Measurements from ENCODE around the gene MAN2A1. TPM values are rescaled to one million over a fixed set of nuclear protein-coding genes. Genes with fewer than 3 reads are reported as not detected.
"Not testable (repeated sequence)": the region's sequence is repeated elsewhere in the genome, so short reads cannot be mapped to it uniquely, and the experiment has no call there.

MAN2A1 gene
- total RNA-seq, 1 donor from 2014 or later, result 59.9 TPM

DNA sequence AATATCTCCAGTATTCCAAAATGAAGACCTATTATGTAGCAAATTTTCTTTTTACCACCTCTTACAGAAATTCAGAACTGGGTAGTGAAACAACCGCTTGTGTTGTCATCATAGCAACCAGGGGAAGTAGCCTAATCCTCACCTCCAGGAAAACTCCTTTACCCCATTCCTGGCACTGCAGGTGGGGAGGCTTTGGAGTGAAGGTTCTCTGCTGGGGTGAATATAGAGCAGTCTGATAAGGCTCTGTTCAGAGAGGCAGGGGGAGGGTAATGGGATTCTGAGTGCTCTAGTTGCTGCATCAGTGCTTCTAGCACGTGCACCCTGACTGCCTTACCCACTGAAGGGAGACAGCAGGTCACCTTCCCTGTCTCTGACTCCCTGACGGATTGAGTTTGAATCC, 116.2 kb downstream of the MAN2A1 start:
- ATAC-seq, result peak; percentile 74
- peak; percentile 59 for DNase-seq (ENCODE audit: low spot score)

DNA sequence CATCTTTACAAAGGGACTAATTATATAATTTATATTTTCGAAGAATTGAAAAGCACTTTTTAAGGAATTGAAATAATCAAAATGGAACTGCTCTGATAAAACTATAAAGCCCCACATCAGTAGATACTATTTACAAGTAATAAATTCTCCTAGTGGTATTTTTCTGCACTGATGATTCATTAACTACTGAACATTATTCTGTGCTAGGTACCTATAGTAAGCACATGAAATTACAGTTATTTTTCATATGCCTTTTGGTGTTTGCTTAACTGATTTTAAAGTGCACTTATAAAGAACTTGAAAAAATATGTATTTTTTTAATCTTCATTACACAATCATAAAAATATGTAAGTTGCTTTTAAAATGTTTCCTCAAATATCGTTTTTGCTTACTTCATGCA, 123.0 kb downstream of the MAN2A1 start:
- DNase-seq (ENCODE audit: low spot score) (no peak), ATAC-seq (no peak)

DNA sequence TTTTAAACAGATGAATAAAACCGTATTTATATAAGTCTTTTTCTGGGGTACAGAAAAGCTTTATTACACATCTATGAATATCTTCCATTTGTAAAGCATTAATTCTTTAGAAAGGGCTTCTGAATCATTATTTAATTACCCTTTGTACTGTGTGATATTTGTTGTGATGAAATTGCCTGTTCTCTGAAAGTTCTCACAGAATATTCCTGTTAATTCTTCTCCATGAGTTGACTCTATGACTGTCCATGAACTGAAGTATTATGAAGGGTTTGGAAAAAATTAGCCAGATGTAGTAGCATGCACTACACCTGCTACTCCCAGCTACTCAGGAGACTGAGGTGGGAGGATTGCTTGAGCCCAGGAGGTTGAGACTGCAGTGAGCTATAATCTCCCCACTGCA, 127.0 kb downstream of the MAN2A1 start:
- ATAC-seq (peak; percentile 80), DNase-seq (ENCODE audit: low spot score) (no peak)

DNA sequence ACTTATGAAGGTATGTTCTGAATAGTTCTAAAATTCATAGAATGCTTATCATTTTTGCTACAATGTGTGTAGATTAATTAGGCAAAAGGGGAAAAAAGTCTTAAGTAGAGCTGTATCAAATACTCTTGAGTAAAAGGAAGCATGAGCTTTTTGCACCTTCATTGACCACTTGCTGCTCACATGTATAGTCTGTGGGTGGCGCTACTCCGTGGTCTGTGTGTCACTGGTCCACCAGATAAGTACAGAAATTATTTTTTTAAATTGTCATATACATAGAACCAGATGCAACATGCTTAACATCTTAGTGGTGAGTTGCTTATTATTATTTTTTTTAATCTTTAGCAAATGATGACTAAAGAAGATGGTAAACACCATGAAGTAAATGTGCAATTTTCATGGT, 130.2 kb downstream of the MAN2A1 start:
- no peak for DNase-seq (ENCODE audit: low spot score)
- no peak for ATAC-seq

DNA sequence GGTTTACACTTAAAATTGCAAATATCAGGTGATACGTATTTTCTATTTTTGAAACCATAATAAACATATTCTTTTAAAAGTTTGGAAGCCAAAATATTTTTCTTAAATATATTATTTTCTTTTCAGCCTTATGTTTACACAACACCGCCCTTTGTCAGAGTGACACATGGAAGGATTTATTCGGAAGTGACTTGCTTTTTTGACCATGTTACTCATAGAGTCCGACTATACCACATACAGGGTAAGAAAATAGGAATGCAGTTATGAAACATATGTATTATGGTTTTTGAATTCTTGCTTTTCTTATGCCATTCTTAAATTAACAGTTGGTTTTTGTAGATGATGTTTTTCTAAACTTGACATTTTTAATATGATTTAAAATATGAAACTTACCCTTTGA, 133.9 kb downstream of the MAN2A1 start:
- DNase-seq (ENCODE audit: low spot score) (no peak), ATAC-seq (no peak)

DNA sequence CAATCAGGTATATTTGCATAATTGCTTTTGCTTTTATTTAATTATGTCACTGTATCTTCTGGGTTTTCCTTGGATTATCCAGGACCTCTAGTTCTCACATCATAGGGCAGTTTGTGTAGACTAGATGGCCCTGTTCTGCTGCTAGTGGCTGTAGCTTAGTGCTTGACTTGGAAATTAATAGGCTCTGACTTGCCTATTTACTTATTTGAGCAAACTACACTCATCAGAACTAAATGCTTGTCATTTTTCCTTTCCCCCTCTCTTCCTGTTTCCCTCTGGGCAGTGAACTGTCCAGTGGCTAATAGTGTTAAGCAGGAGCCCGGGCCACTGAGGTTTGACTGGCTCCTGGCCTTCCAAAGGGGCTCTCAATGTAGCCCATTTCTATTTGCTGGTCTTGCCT, 135.7 kb downstream of the MAN2A1 start:
- no peak for ATAC-seq

DNA sequence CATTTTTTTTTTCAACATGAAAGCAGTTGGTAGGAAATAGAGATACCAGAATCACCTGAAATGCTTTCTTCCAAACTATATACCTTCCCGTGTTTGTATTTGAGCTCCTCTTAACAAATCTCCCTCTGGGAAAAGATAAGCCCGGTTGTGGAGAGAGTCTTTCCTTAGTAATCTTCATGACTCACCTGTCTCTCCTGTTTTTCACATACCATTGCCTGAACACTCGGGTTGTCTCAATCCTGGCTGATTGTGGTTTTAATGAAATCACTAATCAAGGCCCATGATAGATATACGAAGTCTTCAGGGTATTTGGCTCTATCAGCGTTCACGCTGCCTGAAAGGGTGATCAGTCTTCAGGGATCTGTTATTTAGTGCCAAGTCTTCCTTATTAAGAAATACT, 136.7 kb downstream of the MAN2A1 start:
- ATAC-seq (no peak), DNase-seq (ENCODE audit: low spot score) (no peak)

More for the DNA sequence above, 135.7 kb downstream of the MAN2A1 start:
- DNase-seq (ENCODE audit: low spot score), result no peak

DNA sequence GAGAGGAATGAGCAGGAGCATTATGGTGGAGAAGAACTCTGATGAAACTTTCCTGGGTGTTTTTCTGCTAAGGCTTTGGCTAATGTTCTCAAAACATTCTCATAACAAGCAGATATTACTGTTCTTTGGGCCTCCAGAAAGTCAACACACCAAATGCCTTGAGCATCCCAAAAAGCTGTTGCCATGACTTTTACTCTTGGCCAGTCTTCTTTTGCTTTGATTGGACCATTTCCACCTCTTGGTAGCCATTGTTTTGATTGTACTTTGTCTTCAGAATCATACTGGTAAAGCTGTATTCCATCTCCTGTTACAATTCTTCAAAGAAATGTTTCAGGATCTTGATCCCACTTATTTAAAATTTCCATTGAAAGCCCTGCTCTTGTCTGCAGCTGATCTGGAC, 139.6 kb downstream of the MAN2A1 start:
- ATAC-seq (no peak), DNase-seq (ENCODE audit: low spot score) (no peak)

DNA sequence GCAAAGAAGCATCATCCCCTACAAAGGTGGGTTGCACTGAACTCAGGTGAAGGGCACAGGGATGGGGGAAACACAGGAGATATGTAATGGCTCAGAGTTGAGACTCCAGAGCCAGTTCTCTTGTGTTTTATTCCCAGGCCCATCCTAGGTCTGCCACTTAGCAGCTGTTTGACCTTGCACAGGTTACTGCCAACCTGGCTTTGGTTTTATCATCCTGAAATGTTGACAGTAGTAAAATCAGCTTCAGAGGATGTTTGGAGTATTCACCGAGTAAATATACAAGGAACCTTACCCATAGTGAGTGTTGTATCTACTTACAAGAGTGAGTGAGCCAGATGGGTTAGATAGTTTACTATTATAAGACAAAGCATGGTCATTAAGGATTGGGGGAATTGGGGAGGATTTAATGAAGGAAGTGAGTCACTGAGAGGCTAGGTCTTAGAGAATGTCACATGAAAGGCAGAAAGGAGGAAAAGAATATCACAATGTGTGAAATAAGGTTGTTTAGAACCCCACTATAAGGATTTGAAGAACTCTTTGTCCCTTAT, 141.3 kb downstream of the MAN2A1 start:
- DNase-seq (ENCODE audit: low spot score) (no peak), ATAC-seq (peak; percentile 58)

DNA sequence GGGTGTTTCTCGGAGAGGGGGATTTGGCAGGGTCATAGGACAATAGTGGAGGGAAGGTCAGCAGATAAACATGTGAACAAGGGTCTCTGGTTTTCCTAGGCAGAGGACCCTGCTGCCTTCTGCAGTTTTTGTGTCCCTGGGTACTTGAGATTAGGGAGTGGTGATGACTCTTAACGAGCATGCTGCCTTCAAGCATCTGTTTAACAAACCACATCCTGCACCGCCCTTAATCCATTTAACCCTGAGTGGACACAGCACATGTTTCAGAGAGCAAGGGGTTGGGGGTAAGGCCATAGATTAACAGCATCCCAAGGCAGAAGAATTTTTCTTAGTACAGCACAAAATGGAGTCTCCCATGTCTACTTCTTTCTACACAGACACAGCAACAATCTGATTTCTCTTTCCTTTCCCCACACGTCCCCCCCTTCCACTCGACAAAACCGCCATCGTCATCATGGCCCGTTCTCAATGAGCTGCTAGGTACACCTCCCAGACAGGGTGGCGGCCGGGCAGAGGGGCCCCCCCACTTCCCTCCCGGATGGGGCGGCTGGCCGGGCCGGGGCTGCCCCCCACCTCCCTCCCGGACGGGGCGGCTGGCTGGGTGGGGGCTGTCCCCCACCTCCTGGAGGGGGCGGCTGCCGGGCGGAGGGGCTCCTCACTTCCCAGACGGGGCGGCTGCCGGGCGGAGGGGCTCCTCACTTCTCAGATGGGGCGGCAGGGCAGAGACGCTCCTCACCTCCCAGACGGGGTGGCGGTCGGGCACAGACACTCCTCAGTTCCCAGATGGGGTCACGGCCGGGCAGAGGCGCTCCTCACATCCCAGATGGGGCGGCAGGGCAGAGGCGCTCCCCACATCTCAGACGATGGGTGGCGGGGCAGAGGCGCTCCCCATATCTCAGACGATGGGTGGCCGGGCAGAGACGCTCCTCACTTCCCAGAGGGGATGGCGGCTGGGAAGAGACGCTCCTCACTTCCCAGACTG, 142.8 kb downstream of the MAN2A1 start:
- ATAC-seq; DNase-seq (ENCODE audit: low spot score): not testable (repeated sequence)

DNA sequence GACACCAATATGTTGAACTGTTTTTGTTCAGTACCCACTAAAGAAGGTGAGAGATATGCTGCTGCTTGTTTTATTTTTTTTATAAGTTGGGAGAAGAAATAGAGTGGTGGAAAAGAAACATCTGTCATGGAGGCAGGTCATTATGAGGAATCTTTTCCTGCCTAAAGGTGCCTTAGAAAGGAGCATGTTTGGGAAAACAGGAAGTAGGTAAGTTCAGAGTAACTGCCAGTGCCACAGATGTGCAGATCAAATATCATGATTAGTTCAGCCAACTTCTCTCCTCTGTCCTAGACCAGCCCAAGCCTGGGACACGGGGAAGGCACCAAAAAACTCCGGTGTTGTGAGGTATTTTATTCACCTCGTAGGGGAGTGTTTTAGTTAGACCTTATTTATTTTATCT, 144.2 kb downstream of the MAN2A1 start:
- no peak for ATAC-seq
- DNase-seq (ENCODE audit: low spot score), result no peak

DNA sequence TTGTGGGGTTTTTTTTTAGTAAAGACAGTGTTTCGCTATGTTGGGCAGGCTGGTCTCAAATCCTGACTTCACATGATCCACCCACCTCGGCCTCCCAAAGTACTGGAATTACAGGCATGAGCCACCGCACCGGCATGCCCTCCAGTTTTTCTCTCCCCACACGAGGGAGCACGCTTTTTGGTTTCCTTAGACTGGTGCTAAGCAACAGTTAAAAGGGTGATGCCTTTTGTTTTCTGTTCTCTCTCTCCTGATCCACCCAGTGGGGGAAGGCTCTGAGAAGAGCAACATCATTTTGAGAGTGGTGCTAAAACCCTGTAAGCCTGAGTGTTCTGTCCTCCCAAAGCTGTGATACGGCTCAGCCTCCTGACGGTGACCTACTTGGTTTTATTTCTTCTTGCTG, 146.6 kb downstream of the MAN2A1 start:
- no peak for DNase-seq (ENCODE audit: low spot score)
- no peak for ATAC-seq

DNA sequence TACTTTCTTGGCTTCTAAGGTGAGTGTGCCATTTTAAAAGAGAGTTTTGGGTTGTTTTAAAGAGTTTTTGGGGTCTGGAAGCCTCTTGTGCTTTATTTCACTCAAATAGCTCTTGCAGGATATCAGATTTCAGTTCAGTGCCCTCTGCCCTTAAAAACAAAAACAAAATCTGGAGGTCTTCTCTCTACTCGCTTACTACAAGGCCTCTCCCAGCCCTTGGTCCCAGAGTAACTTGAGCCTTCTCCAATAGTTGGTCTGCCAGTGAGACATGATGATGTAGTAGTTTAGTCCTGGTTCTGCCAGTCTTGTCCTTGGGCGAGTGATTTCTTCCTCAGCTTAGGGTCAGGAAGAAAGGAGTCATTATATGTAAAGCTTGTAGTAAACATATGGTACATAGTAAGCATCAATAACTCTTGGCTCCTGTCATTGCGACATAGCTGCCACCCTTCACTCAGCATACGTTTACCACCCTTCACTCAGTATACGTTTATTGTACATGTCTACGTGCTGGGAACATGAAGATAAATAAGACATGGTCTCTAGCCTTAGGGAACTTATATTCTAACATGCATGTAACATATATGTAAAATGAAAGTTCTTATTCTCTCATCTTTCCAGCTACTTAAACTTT, 147.6 kb downstream of the MAN2A1 start:
- DNase-seq (ENCODE audit: low spot score) (no peak), ATAC-seq (no peak)

DNA sequence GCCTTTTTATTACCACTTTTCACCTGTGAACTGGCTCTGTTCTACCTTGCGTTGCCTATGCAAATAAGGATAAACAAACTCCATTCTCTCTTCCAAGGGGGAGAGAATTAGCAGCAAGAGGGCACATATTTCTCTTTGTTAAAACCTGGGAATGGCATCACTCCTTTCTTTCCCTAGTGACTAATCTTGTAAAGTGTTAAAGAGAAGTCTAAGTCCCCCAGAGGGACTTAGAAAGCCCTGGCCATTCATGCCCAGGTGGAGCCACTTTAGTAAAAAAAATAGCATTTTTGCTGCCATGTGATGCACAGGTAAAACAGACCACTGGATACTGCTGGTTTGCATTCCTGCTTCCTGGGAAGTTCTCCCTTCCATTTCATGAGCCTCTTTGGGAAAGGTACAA, 148.4 kb downstream of the MAN2A1 start:
- ATAC-seq (no peak), DNase-seq (ENCODE audit: low spot score) (no peak)

DNA sequence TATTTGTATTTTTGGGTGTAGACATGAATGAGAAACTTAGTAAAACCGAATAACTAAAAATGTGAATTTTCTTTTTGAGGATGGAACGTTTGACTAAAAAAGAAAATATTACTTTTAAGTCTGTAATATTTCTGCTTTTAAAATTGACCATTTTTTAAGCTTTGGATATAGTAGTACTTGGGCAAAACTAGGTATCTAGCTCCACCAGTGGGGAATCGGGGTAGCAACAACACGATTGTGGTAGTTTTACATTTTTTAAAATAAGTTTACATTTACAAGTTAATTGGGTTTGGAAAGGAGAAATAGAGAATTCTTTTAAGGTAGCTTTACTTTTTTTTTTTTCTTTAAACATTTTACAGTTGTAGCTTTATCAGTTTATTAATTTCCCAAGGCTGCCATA, 154.4 kb downstream of the MAN2A1 start:
- ATAC-seq (no peak), DNase-seq (ENCODE audit: low spot score) (no peak)

DNA sequence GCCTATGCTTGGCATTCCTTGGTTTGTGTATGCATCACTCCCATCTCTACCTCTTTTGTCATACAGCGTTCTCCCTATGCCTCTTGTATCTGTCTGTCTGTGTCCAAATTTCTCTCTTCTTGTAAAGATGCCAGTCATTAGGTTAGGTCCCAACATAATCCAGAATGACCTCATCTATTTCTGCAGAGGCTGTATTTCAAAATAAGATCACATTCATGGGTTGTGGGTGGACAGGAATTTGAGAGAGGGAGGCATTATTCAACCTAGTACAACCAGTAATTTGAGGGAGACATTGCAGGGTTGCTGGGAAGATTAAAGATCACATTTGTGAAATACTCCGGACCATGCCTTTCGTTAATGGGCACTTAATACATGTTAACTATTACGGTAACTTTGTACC, 155.0 kb downstream of the MAN2A1 start:
- peak; percentile 54 for ATAC-seq
- DNase-seq (ENCODE audit: low spot score), result no peak

DNA sequence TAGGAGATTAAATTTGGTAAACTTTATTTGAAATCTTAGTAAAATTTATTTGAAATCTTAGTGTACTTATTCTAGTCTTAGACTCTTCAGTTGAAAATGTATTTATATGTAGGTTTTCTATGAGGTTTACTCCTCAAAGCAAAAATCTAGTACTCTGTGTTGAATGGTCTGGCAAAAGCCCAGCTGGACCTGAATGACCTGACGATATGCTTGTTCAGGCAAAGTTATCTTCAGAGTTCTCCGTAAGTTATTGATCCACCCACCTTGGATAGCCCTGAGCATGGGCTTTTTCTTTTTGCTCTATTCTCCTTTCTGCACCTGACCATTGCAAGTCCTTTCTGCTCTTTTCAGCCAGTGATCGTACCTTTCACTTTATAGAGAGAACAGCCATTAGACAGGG, 158.4 kb downstream of the MAN2A1 start:
- ATAC-seq, result peak; percentile 72
- peak; percentile 55 for DNase-seq (ENCODE audit: low spot score)

DNA sequence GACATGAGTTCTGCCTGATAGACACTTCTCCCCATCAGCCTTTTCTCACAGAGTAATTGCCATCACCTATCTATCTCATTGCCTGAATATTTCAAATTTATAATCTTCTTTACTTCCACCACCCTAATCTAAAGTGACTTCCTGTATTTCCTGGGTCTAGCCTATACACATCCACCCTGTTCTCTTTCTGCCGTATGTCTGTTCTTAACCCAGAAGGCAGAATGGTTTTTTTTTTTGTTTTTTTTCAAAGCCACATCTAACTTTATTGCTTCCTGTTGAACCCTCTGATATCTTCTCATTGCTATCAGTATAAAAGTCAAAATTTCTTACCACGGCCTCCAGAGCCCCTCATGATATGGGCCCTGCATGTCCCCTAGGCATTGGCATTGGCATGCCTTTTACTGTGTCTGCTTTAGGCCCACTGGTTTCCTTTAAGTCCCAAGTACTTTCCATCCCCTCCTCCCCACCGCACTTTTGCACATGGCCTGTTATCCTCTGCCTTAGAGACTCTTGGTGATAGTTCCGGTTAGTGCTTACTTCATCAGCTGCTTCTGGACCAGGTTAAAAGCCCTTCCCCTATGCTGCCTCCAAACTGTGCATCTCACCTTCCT, 159.9 kb downstream of the MAN2A1 start:
- no peak for ATAC-seq
- DNase-seq (ENCODE audit: low spot score), result no peak

DNA sequence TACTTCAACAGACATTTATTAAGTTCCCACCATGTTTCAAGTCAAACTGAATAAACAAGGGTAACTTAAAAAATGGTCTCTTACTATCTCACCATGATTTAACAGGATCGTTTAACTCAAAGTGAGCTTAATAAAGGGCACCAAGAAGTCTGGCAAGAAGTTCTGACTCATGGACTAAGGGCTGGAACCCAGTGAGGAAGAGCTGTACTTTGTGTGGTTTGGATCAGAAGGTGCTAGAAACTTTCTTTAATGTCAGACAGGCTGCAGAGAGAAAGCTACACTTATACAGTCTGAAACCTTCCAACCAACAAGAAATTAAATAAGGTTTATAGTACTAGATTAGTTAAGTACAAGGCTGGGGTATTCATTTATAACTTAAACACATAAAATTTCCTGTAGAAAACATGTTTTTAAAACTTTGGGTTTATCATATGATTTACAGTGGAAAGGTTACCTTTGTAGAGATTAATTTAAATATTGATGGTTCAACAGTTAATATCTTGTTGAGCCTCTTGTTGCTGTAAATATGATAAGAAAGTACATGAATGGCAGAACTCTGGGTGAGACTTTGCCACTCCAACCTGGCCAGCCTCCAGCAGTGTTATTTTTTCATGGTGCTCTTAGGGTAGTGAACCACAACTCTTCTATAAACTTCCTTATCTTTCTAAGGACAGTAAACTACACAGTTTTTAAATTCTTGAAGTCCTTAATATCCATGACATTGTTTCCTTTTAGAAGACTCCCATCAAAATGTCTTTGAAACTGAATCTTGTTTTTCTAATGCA, 162.8 kb downstream of the MAN2A1 start:
- DNase-seq (ENCODE audit: low spot score) (no peak), ATAC-seq (no peak)

DNA sequence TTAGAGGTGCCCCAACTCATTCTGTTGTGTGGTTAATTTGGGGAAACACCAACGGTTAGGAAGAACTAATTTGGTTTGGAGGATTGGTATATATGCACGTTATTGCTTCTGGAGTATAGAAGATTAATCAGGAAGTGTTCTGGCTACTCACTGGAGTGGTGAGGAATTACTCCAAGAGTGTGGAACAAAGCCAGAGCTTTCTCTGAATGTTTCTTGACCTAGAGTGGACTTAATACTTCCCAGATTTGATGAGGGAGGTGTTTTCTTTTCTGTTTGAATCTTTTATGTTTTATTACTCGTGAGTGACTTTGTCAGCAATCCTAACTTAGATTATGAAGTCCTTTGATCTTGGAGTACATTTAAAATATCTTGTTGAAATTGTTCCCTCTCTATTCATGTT, 163.7 kb downstream of the MAN2A1 start:
- ATAC-seq, result no peak
- DNase-seq (ENCODE audit: low spot score), result no peak

DNA sequence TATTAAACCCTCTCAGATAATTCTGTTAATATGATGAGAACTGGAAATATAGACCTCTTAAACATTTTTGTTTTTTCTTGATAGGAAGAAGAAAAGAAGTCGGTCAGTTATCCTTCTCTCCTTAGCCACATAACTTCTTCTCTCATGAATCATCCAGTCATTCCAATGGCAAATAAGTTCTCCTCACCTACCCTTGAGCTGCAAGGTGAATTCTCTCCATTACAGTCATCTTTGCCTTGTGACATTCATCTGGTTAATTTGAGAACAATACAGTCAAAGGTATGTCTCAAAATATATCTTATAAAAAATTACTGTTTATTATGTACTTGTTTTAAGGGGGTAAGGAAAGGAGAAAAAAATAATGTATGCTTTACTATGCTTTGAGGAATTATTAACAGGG, 165.3 kb downstream of the MAN2A1 start:
- DNase-seq (ENCODE audit: low spot score) (no peak), ATAC-seq (no peak)
